SIG-M5 treated with dmso at 0.1 percent for 504 hours (cell line): ENCODE results near the gene RALBP1.

Experiments
- DNase-seq: peaks from one replicate; lab custom pipeline; 2025; ENCODE audit not compliant: unreplicated experiment; lab: John Stamatoyannopoulos, UW

Gene RALBP1

GRCh38 chr18:9546468-9546867 lies 71.2 kb downstream of the RALBP1 start:
- DNase-seq = no peak

GRCh38 chr18:9547782-9548181 lies 72.5 kb downstream of the RALBP1 start:
- no peak for DNase-seq

- DNase-seq = no peak
Observed at GRCh38 chr18:9549405-9549804, 74.1 kb downstream of the RALBP1 start.

GRCh38 chr18:9550429-9550828 lies 75.1 kb downstream of the RALBP1 start:
- DNase-seq = no peak

GRCh38 chr18:9552191-9552590 lies 76.9 kb downstream of the RALBP1 start:
- DNase-seq = no peak

GRCh38 chr18:9552616-9553015 lies 77.3 kb downstream of the RALBP1 start:
- DNase-seq = no peak

- DNase-seq = no peak
Observed at GRCh38 chr18:9557250-9557943, 82.1 kb downstream of the RALBP1 start.

- DNase-seq = no peak
Observed at GRCh38 chr18:9558387-9559064, 83.2 kb downstream of the RALBP1 start.

GRCh38 chr18:9559253-9559652 lies 83.9 kb downstream of the RALBP1 start:
- DNase-seq = no peak

- peak; percentile 74 for DNase-seq
Observed at GRCh38 chr18:9561759-9562158, 86.4 kb downstream of the RALBP1 start.

GRCh38 chr18:9562584-9562983 lies 87.3 kb downstream of the RALBP1 start:
- DNase-seq = no peak

- no peak for DNase-seq
Observed at GRCh38 chr18:9563331-9563730, 88.0 kb downstream of the RALBP1 start.

GRCh38 chr18:9565407-9565806 lies 90.1 kb downstream of the RALBP1 start:
- no peak for DNase-seq

GRCh38 chr18:9568186-9568585 lies 92.9 kb downstream of the RALBP1 start:
- DNase-seq = no peak

GRCh38 chr18:9569178-9569577 lies 93.9 kb downstream of the RALBP1 start:
- DNase-seq = no peak

- DNase-seq = no peak
Observed at GRCh38 chr18:9570255-9570654, 94.9 kb downstream of the RALBP1 start.

GRCh38 chr18:9571546-9571945 lies 96.2 kb downstream of the RALBP1 start:
- no peak for DNase-seq

- DNase-seq = no peak
Observed at GRCh38 chr18:9574473-9575115, 99.3 kb downstream of the RALBP1 start.

- DNase-seq = peak; percentile 61
Observed at GRCh38 chr18:9575558-9575957, 100.2 kb downstream of the RALBP1 start.

GRCh38 chr18:9577361-9577760 lies 102.0 kb downstream of the RALBP1 start:
- DNase-seq = no peak

- DNase-seq = no peak
Observed at GRCh38 chr18:9578306-9578705, 103.0 kb downstream of the RALBP1 start.

GRCh38 chr18:9581667-9582066 lies 106.4 kb downstream of the RALBP1 start:
- DNase-seq = no peak
